ENCODE measurements around the gene FUS.

DNA sequence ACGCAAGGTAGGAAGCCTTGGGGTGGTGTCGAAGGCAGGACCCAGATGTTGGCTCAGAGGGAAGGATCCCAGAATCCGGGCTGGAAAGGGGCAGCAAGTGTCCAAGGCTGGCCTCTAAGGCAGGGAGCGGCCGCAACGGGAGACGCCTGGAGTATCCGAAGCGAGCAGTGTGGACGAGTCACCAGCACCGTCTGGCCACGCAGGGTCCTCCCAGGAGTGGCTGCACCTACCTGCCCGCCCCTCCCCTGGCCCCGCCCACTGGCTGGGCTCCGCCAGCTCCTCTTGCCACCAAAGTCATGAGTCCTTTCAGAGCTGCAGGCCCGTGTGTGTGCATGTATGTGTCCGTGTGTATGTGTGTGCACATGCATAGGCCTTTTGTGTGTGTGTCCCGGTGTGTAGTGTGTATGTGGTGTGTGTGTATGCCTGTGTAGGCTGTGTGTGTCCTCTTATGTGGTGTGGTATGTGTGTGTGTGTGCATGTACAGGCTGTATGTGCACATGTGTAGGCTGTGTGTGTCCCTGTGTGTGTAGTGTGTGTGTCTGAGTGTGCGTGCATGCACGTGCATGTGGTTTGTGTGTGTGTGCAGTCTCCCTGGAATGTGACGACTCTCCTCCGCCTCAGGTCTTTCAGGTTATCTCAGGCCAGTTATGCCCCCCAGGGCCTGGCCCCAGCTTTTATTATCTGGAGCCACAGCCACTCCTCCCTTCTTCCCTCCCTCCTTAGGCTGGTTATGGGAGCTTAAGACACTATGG, 44.2 kb upstream of the FUS start, which contains the start of gene PRSS8:
- peak in 1 of 2 experiments; percentile 26; a peak in 1 of 4 replicates for TF ChIP-seq SIN3A (conservative IDR thresholded peaks at IDR 0.05 in 1 of 2, IDR thresholded peaks at IDR 0.05 in 1 of 2; ENCODE audit: low read depth in 1 of 2, low read length in 2 of 2)
- TF ChIP-seq, protein P1, sequence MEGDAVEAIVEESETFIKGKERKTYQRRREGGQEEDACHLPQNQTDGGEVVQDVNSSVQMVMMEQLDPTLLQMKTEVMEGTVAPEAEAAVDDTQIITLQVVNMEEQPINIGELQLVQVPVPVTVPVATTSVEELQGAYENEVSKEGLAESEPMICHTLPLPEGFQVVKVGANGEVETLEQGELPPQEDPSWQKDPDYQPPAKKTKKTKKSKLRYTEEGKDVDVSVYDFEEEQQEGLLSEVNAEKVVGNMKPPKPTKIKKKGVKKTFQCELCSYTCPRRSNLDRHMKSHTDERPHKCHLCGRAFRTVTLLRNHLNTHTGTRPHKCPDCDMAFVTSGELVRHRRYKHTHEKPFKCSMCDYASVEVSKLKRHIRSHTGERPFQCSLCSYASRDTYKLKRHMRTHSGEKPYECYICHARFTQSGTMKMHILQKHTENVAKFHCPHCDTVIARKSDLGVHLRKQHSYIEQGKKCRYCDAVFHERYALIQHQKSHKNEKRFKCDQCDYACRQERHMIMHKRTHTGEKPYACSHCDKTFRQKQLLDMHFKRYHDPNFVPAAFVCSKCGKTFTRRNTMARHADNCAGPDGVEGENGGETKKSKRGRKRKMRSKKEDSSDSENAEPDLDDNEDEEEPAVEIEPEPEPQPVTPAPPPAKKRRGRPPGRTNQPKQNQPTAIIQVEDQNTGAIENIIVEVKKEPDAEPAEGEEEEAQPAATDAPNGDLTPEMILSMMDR (IDR thresholded peaks at IDR 0.05; ENCODE audit: control extremely low read depth in 1 of 3, insufficient read depth in 1 of 3, low read depth in 1 of 3, low read length in 3 of 3), result no peak
- no peak for TF ChIP-seq EP300 (IDR thresholded peaks at IDR 0.05; ENCODE audit: borderline replicate concordance in 1 of 2, low read depth in 2 of 2, low read length in 2 of 2)
- TF ChIP-seq RFX5 (IDR thresholded peaks at IDR 0.05; ENCODE audit: borderline replicate concordance, low read depth, low read length), result no peak
